ENCODE data around the gene ZNF503.

DNA sequence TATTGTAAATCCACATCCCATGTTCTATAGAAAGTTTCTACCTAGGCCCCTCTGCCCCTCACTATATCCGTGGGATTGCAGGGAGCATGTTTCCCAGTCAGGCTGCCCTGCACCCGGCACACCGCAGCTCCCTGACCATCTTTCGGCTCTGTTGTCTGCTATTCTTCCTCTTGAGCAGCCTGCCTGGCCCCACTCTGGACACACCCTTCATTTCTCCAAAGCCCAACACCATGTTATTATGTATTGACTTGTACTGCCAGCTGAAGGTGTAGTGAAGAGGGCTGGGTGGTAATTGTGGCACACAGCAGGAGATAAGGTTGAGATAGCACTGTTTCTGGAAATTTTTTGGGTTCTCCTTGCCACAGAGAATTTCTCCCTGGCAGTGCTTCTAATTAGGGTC lies 39.6 kb upstream of the ZNF503 start:
- no peak for TF ChIP-seq CREB1 (IDR thresholded peaks at IDR 0.05; ENCODE audit: low read depth)
- TF ChIP-seq, protein P1, sequence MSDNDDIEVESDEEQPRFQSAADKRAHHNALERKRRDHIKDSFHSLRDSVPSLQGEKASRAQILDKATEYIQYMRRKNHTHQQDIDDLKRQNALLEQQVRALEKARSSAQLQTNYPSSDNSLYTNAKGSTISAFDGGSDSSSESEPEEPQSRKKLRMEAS (IDR thresholded peaks at IDR 0.05): no peak
